Measurements from ENCODE around the gene PATZ1.
A peak's percentile ranks its signal among the peaks of the same experiment; 100 is the strongest.

PATZ1 gene

DNA sequence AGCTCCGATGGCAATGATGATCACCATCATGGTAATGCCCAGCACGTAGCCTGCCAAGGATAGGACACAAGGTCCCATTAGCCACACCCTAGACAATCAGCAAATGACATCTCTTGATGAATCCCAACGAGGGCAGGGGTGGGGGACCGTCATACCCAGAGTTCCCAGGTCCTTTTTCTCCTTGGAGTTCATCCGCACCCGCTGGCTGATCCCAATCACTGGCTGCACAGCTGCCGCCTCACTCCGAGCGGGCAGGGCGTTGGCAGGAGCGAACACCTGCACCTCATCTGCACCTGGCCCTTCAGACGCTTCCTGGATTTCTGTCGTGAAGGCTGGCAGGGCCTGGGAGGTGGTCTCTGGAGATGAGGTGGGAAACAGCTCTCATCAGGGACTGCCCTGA is 56.8 kb downstream of the PATZ1 start:
- no peaks in the 10 kb centered on the region for H3K36me3 ChIP-seq (ENCODE audit: insufficient read depth)
- no peaks in the 10 kb centered on the region for H4K20me1 ChIP-seq (ENCODE audit: insufficient read depth)
- H3K9ac ChIP-seq: peak overlapping the region; percentile 86; the same call in 1 of the 2 replicates
- no peaks in the 10 kb centered on the region; the same call in 1 of the 2 replicates for H3K79me2 ChIP-seq (ENCODE audit: insufficient read depth, low read depth)
- peak overlapping the region; percentile 84; the same call in 1 of the 2 replicates for H3K27ac ChIP-seq
- peak overlapping the region; percentile 100 for H3K4me2 ChIP-seq
- no peaks in the 10 kb centered on the region for H3K27me3 ChIP-seq (ENCODE audit: insufficient read depth, low read depth)
- H3K4me3 ChIP-seq (IDR thresholded peaks at IDR 0.05; ENCODE audit: insufficient read depth, low read depth, low read length): no peak overlapping the region
- no peak overlapping the region for H2AFZ ChIP-seq (ENCODE audit: low read depth)
- TF ChIP-seq CTCF (conservative IDR thresholded peaks at IDR 0.05; ENCODE audit: low read depth, low read length): no peak
- peaks cover 27% of the 10 kb centered on the region for H3K4me1 ChIP-seq (ENCODE audit: low read depth, poor library complexity, severe bottlenecking)

GRCh38 chr22:31288496-31289240 is 57.5 kb downstream of the PATZ1 start:
- no peak for TF ChIP-seq CTCF (conservative IDR thresholded peaks at IDR 0.05; ENCODE audit: low read depth, low read length)
- Histone ChIP-seq H3K9ac (no peak overlapping the region), H4K20me1 (ENCODE audit: insufficient read depth) (no peaks in the 10 kb centered on the region), H3K27me3 (ENCODE audit: insufficient read depth, low read depth) (no peaks in the 10 kb centered on the region), H3K79me2 (ENCODE audit: insufficient read depth, low read depth) (no peaks in the 10 kb centered on the region; the same call in 1 of the 2 replicates), H2AFZ (ENCODE audit: low read depth) (no peak overlapping the region), H3K4me1 (ENCODE audit: low read depth, poor library complexity, severe bottlenecking) (peaks cover 24% of the 10 kb centered on the region), H3K4me3 (IDR thresholded peaks at IDR 0.05; ENCODE audit: insufficient read depth, low read depth, low read length) (no peak overlapping the region), H3K4me2 (no peak overlapping the region), H3K36me3 (ENCODE audit: insufficient read depth) (no peaks in the 10 kb centered on the region), H3K27ac (no peak overlapping the region)

DNA sequence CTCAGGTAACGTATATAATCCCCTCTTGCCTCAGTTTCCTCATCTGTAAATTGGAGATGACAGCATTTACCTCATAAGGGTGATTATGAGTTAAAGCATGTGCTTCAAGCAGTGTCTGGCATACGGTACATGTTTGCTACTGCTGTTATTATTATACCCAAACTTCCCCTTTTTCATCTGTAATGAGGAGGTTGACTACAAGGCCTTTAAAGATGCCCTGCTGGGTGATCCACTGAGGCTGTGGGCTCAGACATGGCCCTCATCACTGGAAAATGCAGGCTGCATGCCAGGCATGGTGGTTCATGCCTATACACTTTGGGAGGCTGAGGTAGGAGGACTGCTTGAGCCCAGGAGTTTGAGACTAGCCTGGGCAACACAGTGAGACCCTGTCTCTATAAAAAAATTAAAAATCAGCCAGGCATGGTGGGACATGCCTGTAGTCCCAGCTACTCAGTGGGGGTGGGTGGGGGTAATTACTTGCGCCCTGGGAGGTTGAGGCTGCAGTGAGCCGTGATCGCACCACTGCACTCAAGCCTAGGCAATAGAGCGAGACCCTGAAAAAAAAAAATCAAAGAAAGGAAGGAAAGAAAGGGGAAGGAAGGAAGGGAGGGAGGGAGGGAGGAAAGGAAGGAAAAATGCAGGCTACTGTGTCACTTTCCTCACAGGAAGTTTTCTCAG is 58.2 kb downstream of the PATZ1 start:
- no peaks in the 10 kb centered on the region; the same call in 1 of the 2 replicates for H3K79me2 ChIP-seq (ENCODE audit: insufficient read depth, low read depth)
- H3K36me3 ChIP-seq (ENCODE audit: insufficient read depth): no peaks in the 10 kb centered on the region
- no peaks in the 10 kb centered on the region for H3K27me3 ChIP-seq (ENCODE audit: insufficient read depth, low read depth)
- H3K4me2 ChIP-seq: no peak overlapping the region
- no peak overlapping the region for H3K27ac ChIP-seq
- H2AFZ ChIP-seq (ENCODE audit: low read depth): no peak overlapping the region
- no peak overlapping the region for H3K9ac ChIP-seq
- H4K20me1 ChIP-seq (ENCODE audit: insufficient read depth): no peaks in the 10 kb centered on the region
- no peak overlapping the region for H3K4me3 ChIP-seq (IDR thresholded peaks at IDR 0.05; ENCODE audit: insufficient read depth, low read depth, low read length)
- peaks cover 16% of the 10 kb centered on the region for H3K4me1 ChIP-seq (ENCODE audit: low read depth, poor library complexity, severe bottlenecking)
- TF ChIP-seq CTCF (conservative IDR thresholded peaks at IDR 0.05; ENCODE audit: low read depth, low read length): no peak

DNA sequence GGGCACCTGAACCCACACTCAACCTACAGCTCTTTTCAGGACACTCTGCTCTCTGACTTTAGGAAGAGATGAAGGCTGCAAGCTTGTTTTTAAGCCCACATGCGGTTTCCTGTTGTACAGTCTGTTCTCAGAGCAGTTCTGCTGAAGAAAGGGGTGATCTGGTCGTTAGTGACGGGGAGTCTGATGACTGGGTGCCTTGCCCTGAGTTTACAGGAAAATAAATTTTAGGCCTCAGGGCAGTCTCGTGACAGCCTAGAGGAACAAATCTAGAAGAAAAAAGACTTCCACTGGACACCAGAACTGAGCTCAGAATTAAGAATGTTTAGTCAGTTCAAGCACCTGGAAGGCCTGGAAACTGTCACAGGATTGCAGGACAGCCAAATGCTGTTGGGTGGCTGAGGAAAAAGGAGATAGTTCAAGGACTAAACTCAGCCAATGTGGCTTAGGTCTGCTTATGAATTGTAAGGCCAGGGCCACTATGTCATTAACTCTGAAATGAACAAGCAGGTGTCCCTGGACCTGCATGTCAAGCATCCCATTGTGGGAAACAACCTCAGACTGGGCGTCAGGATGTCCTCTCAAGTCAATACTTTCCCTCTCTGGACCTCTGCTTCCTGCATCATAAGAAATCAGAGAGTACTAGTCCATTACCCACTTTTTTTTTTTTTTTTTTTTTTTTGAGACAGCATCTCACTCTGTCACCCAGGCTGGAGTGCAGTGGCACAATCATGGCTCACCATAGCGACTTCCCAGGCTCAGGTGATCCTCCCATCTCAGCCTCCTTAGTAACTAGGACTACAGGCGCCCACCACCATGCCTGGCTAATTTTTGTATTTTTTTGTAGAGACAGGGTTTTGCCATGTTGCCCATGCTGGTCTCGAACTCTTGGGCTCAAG is 59.5 kb downstream of the PATZ1 start:
- Histone ChIP-seq H3K9ac (no peak overlapping the region), H3K27me3 (ENCODE audit: insufficient read depth, low read depth) (no peaks in the 10 kb centered on the region), H3K79me2 (ENCODE audit: insufficient read depth, low read depth) (no peaks in the 10 kb centered on the region), H3K4me1 (ENCODE audit: low read depth, poor library complexity, severe bottlenecking) (peaks cover 10% of the 10 kb centered on the region), H4K20me1 (ENCODE audit: insufficient read depth) (no peaks in the 10 kb centered on the region), H2AFZ (ENCODE audit: low read depth) (no peak overlapping the region), H3K4me2 (no peak overlapping the region), H3K4me3 (IDR thresholded peaks at IDR 0.05; ENCODE audit: insufficient read depth, low read depth, low read length) (no peak overlapping the region), H3K36me3 (ENCODE audit: insufficient read depth) (no peaks in the 10 kb centered on the region), H3K27ac (no peak overlapping the region)
- TF ChIP-seq CTCF (conservative IDR thresholded peaks at IDR 0.05; ENCODE audit: low read depth, low read length): no peak
